ENCODE data around the gene FBN1. TPM values are rescaled to one million over a fixed set of nuclear protein-coding genes. Genes with fewer than 3 reads are reported as not detected.

Gene FBN1
- total RNA-seq, 1 experiment from 2014 or later, result 0.82 TPM

DNA sequence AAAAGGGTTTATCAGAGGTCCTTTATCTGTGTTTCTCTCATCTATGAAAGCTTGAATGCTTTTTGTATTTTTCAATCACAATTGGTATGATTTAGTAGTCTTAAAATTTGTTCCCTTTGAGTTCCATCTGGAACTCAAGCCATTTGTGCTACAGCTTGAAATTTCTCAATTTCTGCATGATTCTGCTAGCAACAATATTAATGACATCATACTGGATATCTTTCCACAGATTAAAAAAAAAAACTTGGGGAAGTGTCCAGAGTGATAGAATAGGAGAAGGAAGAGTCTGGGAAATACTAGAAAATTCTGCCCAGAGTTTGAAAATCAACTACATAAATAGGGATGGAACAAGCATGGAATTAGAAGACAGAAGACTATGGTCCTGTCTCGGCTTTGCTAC, 9.3 kb upstream of the FBN1 start:
- in situ Hi-C loops (cut with HindIII; ENCODE audit: low pct_unique_long_range_greater_than_20kb, low sequenced_read_pairs), result no loop called here
- DNase-seq (ENCODE audit: low read depth, low spot score), result no peak

DNA sequence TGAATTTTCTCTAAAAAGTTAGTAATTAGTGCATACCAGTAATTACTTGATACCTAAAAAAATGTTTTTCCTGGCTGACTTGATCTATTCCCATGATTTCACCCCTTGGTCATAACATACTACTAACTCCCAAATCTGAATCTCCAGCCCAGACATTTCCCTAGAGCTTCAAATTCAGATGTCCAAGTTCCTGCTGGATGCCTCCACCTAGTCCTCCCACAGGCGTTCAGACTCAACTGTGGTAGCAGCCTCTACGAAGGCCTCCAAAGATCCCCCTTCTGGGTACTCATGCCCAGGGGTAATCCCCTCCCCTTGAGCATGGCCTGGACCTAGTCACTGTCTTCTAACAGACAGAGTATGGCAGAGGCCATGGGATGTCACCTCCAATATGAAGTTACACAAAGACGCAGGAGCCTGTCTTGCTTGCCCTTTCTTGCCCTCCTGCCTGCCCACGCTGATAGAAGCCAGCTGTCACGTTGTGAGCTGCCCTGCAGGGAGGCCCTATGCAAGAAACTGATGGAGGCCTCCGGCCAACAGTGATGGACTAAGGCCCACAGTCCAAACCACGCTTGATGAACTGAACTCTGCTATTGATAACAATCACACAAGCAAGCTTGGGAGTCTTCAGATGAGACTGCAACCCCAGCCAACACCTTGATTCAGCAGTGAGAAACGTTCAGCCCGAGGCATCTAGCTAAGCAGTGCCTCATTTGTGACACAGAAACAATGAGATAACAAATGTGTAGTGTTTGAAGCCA, 8.6 kb upstream of the FBN1 start:
- no peak for DNase-seq (ENCODE audit: low read depth, low spot score)
- in situ Hi-C loops (cut with HindIII; ENCODE audit: low pct_unique_long_range_greater_than_20kb, low sequenced_read_pairs), result no loop called here

DNA sequence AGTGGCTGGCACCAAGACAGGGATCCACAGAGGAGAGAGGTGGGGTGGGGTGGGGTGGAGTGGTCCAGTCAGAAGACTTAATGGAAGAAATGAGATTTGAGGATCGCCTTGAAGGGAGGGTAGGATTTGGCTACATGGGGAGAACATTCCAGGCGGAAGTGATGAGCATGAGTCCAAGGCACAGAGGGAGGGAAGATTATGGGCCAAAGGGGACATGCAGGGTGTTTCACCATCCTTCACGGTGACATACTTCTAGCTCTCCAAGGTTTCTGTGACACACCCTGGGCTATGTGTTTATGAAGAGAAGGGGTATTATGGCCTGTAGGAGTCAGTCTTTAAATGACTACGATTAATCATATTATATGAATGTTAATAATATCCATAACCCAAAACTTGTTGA, 7.7 kb upstream of the FBN1 start:
- in situ Hi-C loops (cut with HindIII; ENCODE audit: low pct_unique_long_range_greater_than_20kb, low sequenced_read_pairs), result no loop called here
- no peak for DNase-seq (ENCODE audit: low read depth, low spot score)

DNA sequence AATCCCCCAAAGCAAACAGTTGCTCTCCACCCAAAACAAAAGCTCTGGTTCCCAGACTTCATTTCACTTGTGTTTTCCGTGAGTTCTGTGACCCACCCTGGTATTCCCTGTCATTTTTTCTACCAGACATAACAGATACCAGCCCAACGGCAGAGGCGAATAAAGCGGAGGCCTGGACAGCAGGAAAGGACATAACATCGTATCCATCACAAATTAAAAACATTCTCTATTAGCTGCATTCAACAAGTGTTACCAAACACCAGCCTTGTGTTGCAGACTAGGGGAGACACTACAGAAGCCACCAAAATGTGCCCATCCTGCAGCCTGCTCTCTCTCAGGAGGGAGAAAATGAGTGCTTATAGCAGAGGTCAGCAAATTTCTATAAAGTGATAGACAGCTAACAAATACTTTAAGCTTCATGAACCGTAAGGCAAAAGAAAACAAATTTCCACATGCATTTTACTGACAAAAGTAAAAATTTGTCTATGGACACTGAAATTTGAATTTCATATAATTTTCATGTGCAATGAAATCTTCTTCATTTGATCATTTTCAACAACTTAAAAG, 7.1 kb upstream of the FBN1 start:
- in situ Hi-C loops (cut with HindIII; ENCODE audit: low pct_unique_long_range_greater_than_20kb, low sequenced_read_pairs), result no loop called here
- no peak for DNase-seq (ENCODE audit: low read depth, low spot score)

DNA sequence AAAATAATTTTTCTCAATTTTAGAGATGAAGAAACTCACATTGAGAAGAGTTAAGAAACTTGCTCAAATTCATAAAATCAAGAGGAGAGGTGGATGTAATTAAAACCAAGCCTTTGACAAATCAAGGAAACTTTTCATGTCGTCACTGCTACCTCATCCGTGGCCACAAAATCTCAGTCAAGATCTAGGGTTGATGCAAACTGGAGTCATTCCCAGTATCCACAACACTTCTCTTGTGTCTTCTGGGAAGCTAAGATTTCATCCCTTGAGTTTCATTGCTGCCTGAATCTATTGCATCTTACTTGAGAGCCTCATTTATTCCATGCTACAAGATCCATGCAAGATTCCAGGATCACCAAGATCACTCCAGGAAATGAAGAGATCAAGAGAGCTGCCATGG, 5.4 kb upstream of the FBN1 start:
- in situ Hi-C loops (cut with HindIII; ENCODE audit: low pct_unique_long_range_greater_than_20kb, low sequenced_read_pairs), result no loop called here
- no peak for DNase-seq (ENCODE audit: low read depth, low spot score)

DNA sequence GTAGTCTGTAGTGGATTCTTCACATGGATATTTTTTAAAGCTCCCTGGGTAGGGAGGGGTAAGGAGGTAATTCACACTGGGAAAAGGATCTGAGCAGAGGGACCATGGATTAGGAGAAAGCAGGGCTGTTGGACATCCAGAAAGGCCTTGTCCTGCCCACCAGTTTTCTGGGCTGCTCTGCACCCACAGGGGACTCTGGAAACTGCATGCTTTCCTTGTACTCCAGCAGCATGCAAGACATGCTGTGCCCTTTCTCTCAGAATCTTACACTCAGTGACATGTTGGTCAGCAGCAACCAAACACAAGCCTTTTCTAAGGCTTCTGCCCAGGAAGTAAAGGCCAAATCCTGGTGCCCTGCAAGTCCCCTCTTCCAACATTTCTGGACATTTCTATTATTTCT, 2.5 kb upstream of the FBN1 start:
- in situ Hi-C loops (cut with HindIII; ENCODE audit: low pct_unique_long_range_greater_than_20kb, low sequenced_read_pairs), result no loop called here
- peak; percentile 23 for DNase-seq (ENCODE audit: low read depth, low spot score)

DNA sequence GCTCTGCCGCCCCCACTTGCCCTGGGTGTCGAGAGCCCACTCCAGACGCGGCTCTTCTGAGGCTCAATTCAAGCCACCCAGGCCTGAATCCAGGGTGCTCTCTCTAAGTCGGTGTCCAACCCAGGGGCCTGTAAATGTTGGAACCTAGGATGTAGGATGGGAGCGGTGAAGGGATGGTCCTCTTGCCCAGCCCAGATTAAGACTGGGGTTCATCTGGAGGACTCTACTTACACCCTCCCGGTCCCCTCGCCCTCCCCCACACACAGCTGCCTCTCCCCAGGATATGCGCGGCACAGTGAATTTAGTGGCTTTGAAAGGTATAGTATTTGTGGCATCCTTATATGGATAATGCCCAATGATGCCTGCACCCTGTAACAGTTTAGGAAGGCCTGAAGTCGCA, 822 bp upstream of the FBN1 start:
- in situ Hi-C loops (cut with HindIII; ENCODE audit: low pct_unique_long_range_greater_than_20kb, low sequenced_read_pairs), result no loop called here
- DNase-seq (ENCODE audit: low read depth, low spot score), result no peak

DNA sequence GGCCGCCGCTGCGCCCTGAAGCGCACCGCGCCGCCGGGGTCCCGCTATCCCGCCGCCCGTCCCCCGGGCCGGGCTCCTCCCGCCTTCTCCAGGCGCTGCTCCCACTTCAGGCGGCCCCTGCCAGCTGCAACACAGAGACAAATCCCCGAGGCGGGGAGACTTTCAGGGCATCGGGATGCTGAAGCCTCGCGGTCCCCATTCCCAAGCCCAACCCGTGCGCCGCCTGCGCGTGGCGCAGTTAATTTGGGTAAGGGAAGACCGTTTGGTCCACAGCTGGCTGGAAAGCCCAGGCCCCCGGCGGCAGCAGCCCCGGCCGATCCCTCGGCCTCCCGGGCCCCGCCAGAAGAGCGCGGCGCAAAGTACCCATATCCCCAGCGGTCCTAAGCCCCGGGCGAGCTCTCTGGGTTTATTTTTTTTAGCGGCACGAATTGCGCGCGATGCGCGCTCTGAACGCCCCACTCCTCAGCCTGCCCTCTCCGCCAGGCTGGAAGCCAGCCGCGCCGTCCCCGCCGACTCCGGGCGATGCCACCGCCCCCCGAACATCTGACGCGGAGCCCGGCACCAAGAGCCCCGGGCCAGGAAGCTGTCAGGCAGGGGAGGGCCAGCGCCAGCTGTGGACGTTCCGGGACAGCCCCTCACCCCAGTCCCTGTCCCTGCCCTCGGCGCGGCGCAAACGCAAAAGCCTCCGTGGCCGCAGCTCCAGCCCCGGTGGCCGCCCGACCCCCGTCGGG, 517 bp downstream of the FBN1 start:
- in situ Hi-C loops (cut with HindIII; ENCODE audit: low pct_unique_long_range_greater_than_20kb, low sequenced_read_pairs), result no loop called here
- peak; percentile 4 for DNase-seq (ENCODE audit: low read depth, low spot score)

DNA sequence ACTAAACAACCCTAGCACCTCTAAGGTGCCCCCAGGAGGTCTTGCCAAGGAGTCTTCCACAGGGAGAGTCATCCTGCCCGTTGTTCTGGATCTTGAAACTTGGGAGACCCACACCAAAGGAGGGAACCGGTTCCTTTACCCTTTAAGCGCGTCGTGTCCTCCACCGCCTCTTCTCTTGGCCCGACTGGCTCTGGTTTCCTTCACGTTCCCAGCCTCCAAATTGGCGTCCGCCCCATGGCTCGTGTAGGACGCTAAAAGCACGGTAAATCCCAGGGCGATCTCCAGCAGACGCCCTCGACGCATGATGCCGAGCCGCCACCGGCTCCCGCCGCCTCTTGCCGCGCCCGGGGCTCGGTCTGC, 1.1 kb downstream of the FBN1 start:
- in situ Hi-C loops (cut with HindIII; ENCODE audit: low pct_unique_long_range_greater_than_20kb, low sequenced_read_pairs), result no loop called here
- no peak for DNase-seq (ENCODE audit: low read depth, low spot score)

DNA sequence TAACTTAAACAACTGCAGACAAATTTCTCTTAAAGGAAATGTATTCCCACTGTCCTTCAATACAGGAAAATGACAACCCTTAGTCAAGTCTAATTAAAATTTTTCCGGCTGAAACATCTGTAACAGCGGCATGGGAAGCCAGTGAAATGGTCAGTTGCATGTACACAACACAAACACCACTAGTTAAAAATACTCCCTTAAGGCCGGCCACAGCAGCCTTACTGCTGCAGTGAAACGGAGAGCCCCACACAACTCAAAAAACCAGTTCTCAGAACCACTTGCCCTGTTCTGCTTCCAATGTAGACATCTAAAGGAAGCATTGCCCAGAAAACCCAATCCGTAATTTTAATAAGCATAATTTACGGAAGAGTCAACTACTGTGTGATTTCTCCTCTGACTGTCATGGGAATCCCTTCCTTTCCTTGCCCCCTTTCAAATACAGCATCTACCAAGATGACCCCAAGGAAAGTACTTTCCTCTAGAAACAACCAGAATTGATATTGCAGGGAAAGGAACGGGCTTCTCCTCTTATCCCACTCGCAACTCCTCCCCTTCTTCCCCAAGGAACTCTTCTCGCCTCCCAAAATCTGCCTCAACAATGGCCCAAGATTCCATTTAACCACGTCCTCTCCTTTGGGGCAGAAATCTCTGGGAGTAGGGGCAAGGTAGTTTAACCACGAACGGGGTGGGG, 1.6 kb downstream of the FBN1 start:
- in situ Hi-C loops (cut with HindIII; ENCODE audit: low pct_unique_long_range_greater_than_20kb, low sequenced_read_pairs), result no loop called here
- DNase-seq (ENCODE audit: low read depth, low spot score), result no peak

DNA sequence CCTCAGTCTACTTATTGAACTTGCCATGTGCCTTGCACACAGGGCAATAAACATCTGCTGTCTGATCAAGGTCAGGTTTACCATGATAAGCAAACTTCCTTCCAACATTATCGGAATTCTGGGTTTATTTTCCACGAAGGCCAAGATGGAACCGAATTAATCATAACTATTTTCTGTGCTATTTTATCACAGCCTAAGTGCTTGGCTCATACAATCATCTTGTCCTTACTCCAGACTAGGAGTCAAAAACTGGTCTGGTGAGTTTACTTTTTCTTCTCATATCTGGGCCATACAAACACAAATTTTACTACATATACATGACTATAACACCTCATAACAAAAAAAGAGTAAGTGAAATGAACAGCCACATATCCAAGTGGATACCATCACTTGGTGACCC, 2.3 kb downstream of the FBN1 start:
- no peak for DNase-seq (ENCODE audit: low read depth, low spot score)
- in situ Hi-C loops (cut with HindIII; ENCODE audit: low pct_unique_long_range_greater_than_20kb, low sequenced_read_pairs), result no loop called here

DNA sequence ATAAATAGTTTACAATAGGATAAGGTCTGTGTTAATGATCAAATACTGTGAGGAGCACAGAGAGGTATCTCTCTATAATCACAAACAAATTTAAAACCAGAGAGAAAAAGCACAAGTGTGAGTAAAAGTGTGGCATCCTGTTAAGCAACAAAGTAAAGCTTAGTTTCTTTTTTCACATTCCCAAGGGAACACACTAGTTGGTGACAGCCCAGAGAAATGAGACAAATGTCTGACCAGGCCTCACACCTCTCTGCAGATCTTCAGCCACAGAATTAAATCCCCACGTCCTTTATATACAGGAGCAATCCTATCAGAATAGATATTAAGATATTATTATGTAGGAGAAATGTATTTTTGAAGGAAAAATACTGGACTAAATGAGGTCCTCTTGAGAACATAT, 2.7 kb downstream of the FBN1 start:
- in situ Hi-C loops (cut with HindIII; ENCODE audit: low pct_unique_long_range_greater_than_20kb, low sequenced_read_pairs), result no loop called here
- no peak for DNase-seq (ENCODE audit: low read depth, low spot score)

DNA sequence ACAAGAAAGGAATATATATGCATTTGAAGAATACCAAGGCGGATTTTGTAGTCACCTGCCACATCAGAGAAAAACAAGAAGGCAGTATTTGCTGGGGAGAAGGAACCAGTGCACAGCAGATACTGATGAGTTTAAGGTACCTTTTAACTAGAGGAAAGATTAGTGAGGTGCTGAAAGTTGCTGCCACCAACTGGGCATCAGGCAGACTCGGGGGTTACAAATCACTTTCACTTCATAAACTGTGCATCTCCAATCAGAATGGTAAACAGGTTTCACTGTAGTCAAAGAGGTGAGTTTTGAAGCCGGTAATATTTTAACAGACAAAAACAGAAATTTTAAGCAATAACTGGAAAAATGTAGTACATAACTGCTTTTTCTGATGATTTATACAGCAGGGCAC, 4.1 kb downstream of the FBN1 start:
- in situ Hi-C loops (cut with HindIII; ENCODE audit: low pct_unique_long_range_greater_than_20kb, low sequenced_read_pairs), result no loop called here
- DNase-seq (ENCODE audit: low read depth, low spot score), result peak; percentile 42

DNA sequence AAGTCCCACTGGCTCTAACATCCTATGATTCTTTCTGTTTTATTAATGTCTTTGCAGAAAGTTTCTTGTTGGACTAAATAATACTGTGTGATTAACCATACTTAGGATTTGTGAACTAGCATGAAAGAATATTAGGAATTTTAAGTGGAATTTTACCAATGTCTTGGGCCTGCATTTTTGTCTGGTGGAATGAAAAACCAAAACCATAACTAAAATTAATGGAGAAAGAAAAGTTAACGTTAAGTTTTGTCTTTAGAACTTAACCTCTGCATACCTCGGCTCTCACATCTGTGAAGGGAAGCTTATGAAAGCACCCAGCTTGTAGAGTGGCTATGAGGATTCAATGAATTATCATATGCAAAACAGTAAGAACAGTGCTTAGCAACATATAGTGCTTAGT, 6.5 kb downstream of the FBN1 start:
- no peak for DNase-seq (ENCODE audit: low read depth, low spot score)
- in situ Hi-C loops (cut with HindIII; ENCODE audit: low pct_unique_long_range_greater_than_20kb, low sequenced_read_pairs), result no loop called here

DNA sequence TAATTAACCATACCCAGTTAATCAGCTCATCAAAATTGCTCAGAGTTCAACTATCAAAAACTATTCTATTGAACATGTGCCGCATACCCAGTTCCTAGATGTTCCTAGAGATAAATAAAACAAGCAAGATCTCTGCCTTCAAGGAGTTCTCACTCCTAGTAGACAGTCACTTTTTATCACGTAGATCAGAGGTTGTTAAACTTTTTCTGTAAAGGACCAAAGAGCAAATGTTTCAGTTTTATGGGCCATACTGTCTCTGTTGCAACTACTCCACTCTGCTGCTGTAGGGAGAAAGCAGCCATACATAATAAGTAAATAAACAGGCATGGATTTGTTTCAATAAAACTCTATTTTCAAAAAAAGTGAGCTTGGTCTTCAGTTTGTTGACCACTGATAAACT, 7.9 kb downstream of the FBN1 start:
- in situ Hi-C loops (cut with HindIII; ENCODE audit: low pct_unique_long_range_greater_than_20kb, low sequenced_read_pairs), result no loop called here

DNA sequence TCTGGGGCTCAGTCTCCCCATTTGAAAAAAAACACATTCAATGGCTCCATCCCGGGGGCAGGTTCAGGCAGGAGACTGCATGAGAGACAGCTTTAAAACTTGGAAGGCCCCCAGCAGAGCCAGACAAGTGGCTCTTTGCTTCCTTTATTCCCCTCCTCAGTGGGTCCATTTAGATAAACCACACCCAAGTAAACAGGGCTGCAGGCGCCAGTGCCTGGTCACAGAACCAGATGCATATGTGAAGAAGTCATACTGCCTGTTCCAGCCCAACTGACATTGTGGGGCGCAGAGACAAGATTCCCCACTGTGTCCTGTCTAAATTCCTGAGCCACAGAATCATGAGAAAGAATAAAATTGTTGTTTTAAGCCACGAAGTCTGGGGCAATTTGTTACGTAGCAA, 9.0 kb downstream of the FBN1 start:
- no peak for DNase-seq (ENCODE audit: low read depth, low spot score)
- in situ Hi-C loops (cut with HindIII; ENCODE audit: low pct_unique_long_range_greater_than_20kb, low sequenced_read_pairs), result no loop called here

More for the DNA sequence above, 7.9 kb downstream of the FBN1 start:
- DNase-seq (ENCODE audit: low read depth, low spot score), result no peak

DNA sequence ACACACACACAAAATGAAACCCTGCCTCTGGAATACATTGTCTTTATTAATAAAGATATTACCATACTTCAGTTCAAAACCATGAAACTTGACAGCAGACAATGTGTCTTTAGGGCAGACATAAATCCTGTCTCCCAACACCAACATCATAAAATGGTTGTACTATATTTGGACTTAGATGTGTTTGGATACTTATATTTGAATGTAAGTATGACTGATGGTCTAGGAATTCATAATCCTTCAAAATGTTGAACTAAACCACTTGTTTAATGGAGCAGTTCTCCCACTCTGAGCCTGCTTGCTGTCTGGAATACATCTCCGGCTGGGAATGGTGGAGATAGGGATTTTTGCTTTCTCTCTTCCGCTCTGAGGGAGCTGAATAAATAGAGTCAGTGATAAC, 10.6 kb downstream of the FBN1 start:
- no peak for DNase-seq (ENCODE audit: low read depth, low spot score)
- in situ Hi-C loops (cut with HindIII; ENCODE audit: low pct_unique_long_range_greater_than_20kb, low sequenced_read_pairs), result no loop called here

DNA sequence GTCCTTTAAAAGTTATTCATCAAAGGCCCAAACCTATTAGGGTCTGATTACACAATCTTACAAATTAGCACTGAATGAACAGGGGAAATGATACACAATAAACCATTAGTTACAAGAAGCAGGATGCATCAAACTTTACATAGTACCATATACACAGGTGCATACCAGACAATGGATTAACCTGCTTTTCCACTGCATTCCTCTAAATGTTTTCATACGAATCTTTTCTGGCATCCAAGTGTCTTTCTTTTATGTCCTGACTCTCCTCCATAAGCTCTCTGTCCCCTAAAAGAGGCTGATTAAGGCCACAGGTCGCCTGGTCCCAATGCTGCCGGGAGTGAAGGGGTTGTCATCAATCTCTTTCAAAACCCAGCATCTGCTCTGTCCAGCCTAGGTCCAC, 11.4 kb downstream of the FBN1 start:
- in situ Hi-C loops (cut with HindIII; ENCODE audit: low pct_unique_long_range_greater_than_20kb, low sequenced_read_pairs), result no loop called here
- DNase-seq (ENCODE audit: low read depth, low spot score), result no peak

DNA sequence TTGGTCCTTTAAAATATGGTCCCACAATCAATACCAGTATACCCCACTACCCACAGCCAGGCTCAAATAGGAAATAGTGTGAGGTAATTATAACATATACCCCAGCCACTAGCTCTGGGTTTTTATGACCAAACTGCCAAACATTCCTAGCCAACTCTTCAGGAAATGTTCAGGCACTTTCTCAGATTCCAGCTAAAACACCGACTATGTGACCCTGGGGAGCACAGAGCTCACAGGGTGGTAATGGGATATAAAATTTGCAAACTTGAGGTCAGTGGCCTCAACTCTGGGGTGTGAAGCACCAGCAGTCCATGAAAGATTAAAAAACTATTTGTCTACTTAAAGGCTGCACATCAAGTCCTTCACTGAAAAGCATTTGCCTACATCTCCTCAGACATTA, 12.9 kb downstream of the FBN1 start:
- DNase-seq (ENCODE audit: low read depth, low spot score), result no peak
- in situ Hi-C loops (cut with HindIII; ENCODE audit: low pct_unique_long_range_greater_than_20kb, low sequenced_read_pairs), result no loop called here
